ENCODE data around the gene KCTD17.

DNA sequence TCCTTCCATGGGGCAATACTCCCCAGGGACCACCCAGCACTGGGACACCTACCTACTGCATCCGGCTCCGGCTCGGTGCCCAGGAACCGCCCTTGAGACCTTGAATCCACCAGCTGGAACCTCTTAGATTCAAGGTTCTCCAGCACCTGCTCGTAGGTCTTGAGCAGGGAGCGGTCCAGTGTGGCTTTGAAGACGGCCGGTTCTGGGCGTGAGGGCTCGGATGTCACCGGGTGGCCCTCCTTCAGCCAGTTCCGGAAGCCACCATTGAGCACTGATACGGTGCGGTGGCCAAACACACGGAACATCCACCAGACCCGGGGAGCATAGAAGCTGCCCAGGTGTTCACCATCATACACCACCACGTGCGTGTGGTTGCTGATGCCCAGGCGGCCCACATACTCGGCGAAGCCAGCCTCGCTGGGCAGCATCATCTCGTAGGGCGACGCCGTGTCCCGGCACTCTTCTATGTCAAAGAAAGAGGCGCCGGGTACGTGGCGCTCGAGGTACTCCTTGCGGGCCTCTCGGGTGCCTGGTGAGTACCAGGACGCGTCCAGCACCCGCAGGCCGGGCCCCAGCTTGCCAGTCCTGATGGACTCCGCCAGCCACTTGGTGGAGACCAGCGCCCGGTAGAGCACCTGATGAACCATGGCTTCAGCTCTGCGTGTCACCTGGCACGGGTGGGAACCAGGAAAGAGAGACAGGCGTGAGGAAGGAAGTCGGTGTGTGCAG lies 33.3 kb upstream of the KCTD17 start:
- TF ChIP-seq EZH2 (IDR thresholded peaks at IDR 0.05; ENCODE audit: borderline replicate concordance, low read depth, low read length, severe bottlenecking) (no peak), CTCF (IDR thresholded peaks at IDR 0.05; ENCODE audit: borderline replicate concordance, extremely low read depth, low read length, poor library complexity, severe bottlenecking) (no peak)
